Effector memory CD8-positive, alpha-beta T cell (primary cell): Measurements from ENCODE around the gene TOP2A.

Source experiments
- ATAC-seq: fragments of 150-1000 bp; cut with Tn5 transposase; replicated peaks from 2 replicates; pipeline ENCODE4 v1.10.0; 2021; ENCODE audit warnings: mild to moderate bottlenecking, moderate library complexity
- DNase-seq, 3 experiments: peaks; one replicate each; pipeline ENCODE4 v3.0.0; 2021
- H3K27ac Mint-ChIP-seq, 2 donors: one replicate each; pipeline ENCODE4 v1.8.0; 2022; ENCODE audit warnings: mild to moderate bottlenecking in 2 of 2, mixed read lengths in 2 of 2, moderate library complexity in 2 of 2
- H3K27me3 Mint-ChIP-seq, 2 donors: one replicate each; pipeline ENCODE4 v1.8.0; 2022; ENCODE audit warnings: mixed read lengths in 2 of 2
- H3K36me3 Mint-ChIP-seq: one replicate; pipeline ENCODE4 v1.8.0; 2022; ENCODE audit warnings: mild to moderate bottlenecking, moderate library complexity, mixed read lengths; ENCODE audit not compliant: insufficient read depth
- H3K4me1 Mint-ChIP-seq, 2 donors: one replicate each; pipeline ENCODE4 v1.8.0; 2022; ENCODE audit warnings: low read depth in 2 of 2, mixed read lengths in 2 of 2
- H3K4me3 Mint-ChIP-seq, 2 donors: one replicate each; pipeline ENCODE4 v1.8.0; 2022; ENCODE audit warnings: mild to moderate bottlenecking in 2 of 2, mixed read lengths in 2 of 2, moderate library complexity in 2 of 2
- H3K9me3 Mint-ChIP-seq, 2 donors: one replicate each; pipeline ENCODE4 v1.8.0; 2022; ENCODE audit warnings: mixed read lengths in 2 of 2

TOP2A gene

GRCh38 chr17:40350689-40351358 is 66.9 kb downstream of the TOP2A start:
- no peak for ATAC-seq
- Mint-ChIP-seq H3K4me3 (no peak overlapping the region), H3K4me1 (peaks cover 40 to 59% of the 10 kb centered on the region in 2 donors), H3K9me3 (no peaks in the 10 kb centered on the region), H3K27me3 (no peaks in the 10 kb centered on the region), H3K27ac (peak overlapping the region; percentile 35 to 90), H3K36me3 (peaks cover 79% of the 10 kb centered on the region)
- DNase-seq, result no peak

GRCh38 chr17:40349895-40350688 is 67.6 kb downstream of the TOP2A start:
- DNase-seq, result no peak
- Mint-ChIP-seq H3K27ac (peak overlapping the region; percentile 90 to 96), H3K36me3 (peaks cover 79% of the 10 kb centered on the region), H3K4me3 (peak overlapping the region in 1 of 2 donors; percentile 79), H3K9me3 (no peaks in the 10 kb centered on the region), H3K27me3 (no peaks in the 10 kb centered on the region), H3K4me1 (peaks cover 44 to 66% of the 10 kb centered on the region in 2 donors)
- ATAC-seq, result no peak

- Mint-ChIP-seq H3K9me3 (no peaks in the 10 kb centered on the region), H3K27ac (peak overlapping the region; percentile 90 to 96), H3K4me3 (peak overlapping the region in 1 of 2 donors; percentile 79), H3K4me1 (peaks cover 50 to 72% of the 10 kb centered on the region in 2 donors), H3K27me3 (no peaks in the 10 kb centered on the region), H3K36me3 (peaks cover 79% of the 10 kb centered on the region)
- no peak for ATAC-seq
- DNase-seq, result no peak
Observed at GRCh38 chr17:40349477-40349894, 68.2 kb downstream of the TOP2A start.

GRCh38 chr17:40348562-40349476 is 68.9 kb downstream of the TOP2A start:
- DNase-seq (no peak), ATAC-seq (no peak)
- H3K36me3 Mint-ChIP-seq, result peaks cover 81% of the 10 kb centered on the region
- H3K9me3 Mint-ChIP-seq, result no peaks in the 10 kb centered on the region
- H3K4me3 Mint-ChIP-seq, result peak overlapping the region in 1 of 2 donors; percentile 79
- H3K27ac Mint-ChIP-seq, result peak overlapping the region; percentile 90 to 96
- H3K4me1 Mint-ChIP-seq, result peaks cover 53 to 74% of the 10 kb centered on the region in 2 donors
- H3K27me3 Mint-ChIP-seq, result no peaks in the 10 kb centered on the region

- H3K27me3 Mint-ChIP-seq, result no peaks in the 10 kb centered on the region
- ATAC-seq, result no peak
- DNase-seq, result no peak
- H3K27ac Mint-ChIP-seq, result peak overlapping the region; percentile 96 to 97
- H3K9me3 Mint-ChIP-seq, result no peaks in the 10 kb centered on the region
- H3K4me1 Mint-ChIP-seq, result peaks cover 54 to 81% of the 10 kb centered on the region in 2 donors
- H3K4me3 Mint-ChIP-seq, result peak overlapping the region; percentile 48 to 79
- peaks cover 82% of the 10 kb centered on the region for H3K36me3 Mint-ChIP-seq
Observed at GRCh38 chr17:40348136-40348504, 69.6 kb downstream of the TOP2A start.

GRCh38 chr17:40347319-40348135 is 70.2 kb downstream of the TOP2A start:
- Mint-ChIP-seq H3K9me3 (no peaks in the 10 kb centered on the region), H3K4me3 (peak overlapping the region; percentile 48 to 79), H3K36me3 (peaks cover 82% of the 10 kb centered on the region), H3K27me3 (no peaks in the 10 kb centered on the region), H3K4me1 (peaks cover 55 to 79% of the 10 kb centered on the region in 2 donors), H3K27ac (peak overlapping the region; percentile 96 to 97)
- ATAC-seq (peak; percentile 2), DNase-seq (no peak)

GRCh38 chr17:40346765-40347158 is 70.9 kb downstream of the TOP2A start:
- peaks cover 82% of the 10 kb centered on the region for H3K36me3 Mint-ChIP-seq
- ATAC-seq, result peak; percentile 66
- peak overlapping the region; percentile 48 to 79 for H3K4me3 Mint-ChIP-seq
- H3K27me3 Mint-ChIP-seq, result no peaks in the 10 kb centered on the region
- peaks cover 50 to 73% of the 10 kb centered on the region in 2 donors for H3K4me1 Mint-ChIP-seq
- peak in 2 of 3 experiments; percentile 34 to 40 for DNase-seq
- no peaks in the 10 kb centered on the region for H3K9me3 Mint-ChIP-seq
- H3K27ac Mint-ChIP-seq, result peak overlapping the region; percentile 96 to 97

- Mint-ChIP-seq H3K9me3 (no peaks in the 10 kb centered on the region), H3K36me3 (peaks cover 85% of the 10 kb centered on the region), H3K27ac (peak overlapping the region; percentile 96 to 97), H3K27me3 (no peaks in the 10 kb centered on the region), H3K4me1 (peaks cover 48 to 71% of the 10 kb centered on the region in 2 donors), H3K4me3 (peak overlapping the region; percentile 71 to 79)
- DNase-seq (no peak), ATAC-seq (no peak)
Observed at GRCh38 chr17:40345994-40346764, 71.5 kb downstream of the TOP2A start.

- H3K9me3 Mint-ChIP-seq, result no peaks in the 10 kb centered on the region
- peak in 2 of 3 experiments; percentile 51 to 54 for DNase-seq
- ATAC-seq, result peak; percentile 16
- no peaks in the 10 kb centered on the region for H3K27me3 Mint-ChIP-seq
- H3K4me1 Mint-ChIP-seq, result peaks cover 54 to 75% of the 10 kb centered on the region in 2 donors
- H3K27ac Mint-ChIP-seq, result peak overlapping the region; percentile 96 to 97
- H3K4me3 Mint-ChIP-seq, result peak overlapping the region; percentile 71 to 79
- H3K36me3 Mint-ChIP-seq, result peaks cover 92% of the 10 kb centered on the region
Observed at GRCh38 chr17:40345161-40345993, 72.3 kb downstream of the TOP2A start.

- ATAC-seq (peak; percentile 26), DNase-seq (peak in 1 of 3 experiments; percentile 55)
- no peaks in the 10 kb centered on the region for H3K27me3 Mint-ChIP-seq
- H3K4me3 Mint-ChIP-seq, result peak overlapping the region; percentile 71 to 79
- no peaks in the 10 kb centered on the region for H3K9me3 Mint-ChIP-seq
- H3K36me3 Mint-ChIP-seq, result peaks cover 93% of the 10 kb centered on the region
- peak overlapping the region; percentile 96 to 97 for H3K27ac Mint-ChIP-seq
- peaks cover 59 to 76% of the 10 kb centered on the region in 2 donors for H3K4me1 Mint-ChIP-seq
Observed at GRCh38 chr17:40344421-40345160, 73.1 kb downstream of the TOP2A start.
